Loucy (cell line): ENCODE measurements around the gene CPAMD8.

Source experiments
- H2AFZ ChIP-seq: fragments of 200-600 bp; sonication (generic); 2 replicates; pipeline ENCODE4 v1.6.0; 2016; ENCODE audit warnings: antibody characterized with exemption, mild to moderate bottlenecking, low read length, moderate library complexity
- H3F3A ChIP-seq: fragments of 200-600 bp; 2 replicates; pipeline ENCODE4 v1.6.0; 2016; ENCODE audit warnings: antibody characterized with exemption, low read depth, mild to moderate bottlenecking
- H3K27me3 ChIP-seq: fragments of 200-600 bp; sonication (generic); 2 replicates; pipeline ENCODE4 v1.6.1; 2014; ENCODE audit warnings: low read length, mild to moderate bottlenecking; ENCODE audit not compliant: insufficient read depth, poor library complexity, severe bottlenecking
- H3K36me3 ChIP-seq: fragments of 200-600 bp; sonication (generic); 2 replicates; pipeline ENCODE4 v1.6.1; 2016; ENCODE audit warnings: low read length; ENCODE audit not compliant: insufficient read depth
- H3K4me1 ChIP-seq: fragments of 200-600 bp; sonication (generic); 2 replicates; pipeline ENCODE4 v1.5.1; 2014; ENCODE audit warnings: low read length, mild to moderate bottlenecking; ENCODE audit not compliant: insufficient read depth, poor library complexity, severe bottlenecking
- H3K4me2 ChIP-seq: fragments of 200-600 bp; sonication (generic); 2 replicates; pipeline ENCODE4 v1.6.0; 2014; ENCODE audit warnings: antibody characterized with exemption, low read length, low read depth, mild to moderate bottlenecking; ENCODE audit not compliant: poor library complexity, severe bottlenecking
- H3K4me3 ChIP-seq: fragments of 200-600 bp; sonication (generic); 2 replicates; pipeline ENCODE4 v1.5.1; 2014; ENCODE audit warnings: low read length, mild to moderate bottlenecking, mixed read lengths; ENCODE audit not compliant: poor library complexity, severe bottlenecking
- H3K79me2 ChIP-seq: fragments of 200-600 bp; sonication (generic); 2 replicates; pipeline ENCODE4 v1.6.1; 2014; ENCODE audit warnings: low read length; ENCODE audit not compliant: insufficient read depth
- H3K9ac ChIP-seq: fragments of 200-600 bp; sonication (generic); 2 replicates; pipeline ENCODE4 v1.6.0; 2014; ENCODE audit warnings: mild to moderate bottlenecking, low read depth, low read length, moderate library complexity; ENCODE audit not compliant: poor library complexity, severe bottlenecking
- H3K9me2 ChIP-seq: fragments of 200-600 bp; sonication (generic); replicated peaks from 2 replicates; pipeline ENCODE4 v1.6.1; 2016; ENCODE audit warnings: low read depth, low read length, mixed read lengths
- H3K9me3 ChIP-seq: fragments of 200-600 bp; sonication (generic); 2 replicates; pipeline ENCODE4 v1.6.1; 2014; ENCODE audit warnings: mild to moderate bottlenecking, antibody characterized with exemption, low read length, low read depth; ENCODE audit not compliant: insufficient read depth
- H4K20me1 ChIP-seq: fragments of 200-600 bp; sonication (generic); 2 replicates; pipeline ENCODE4 v1.6.0; 2014; ENCODE audit warnings: antibody characterized with exemption, low read length, mild to moderate bottlenecking; ENCODE audit not compliant: insufficient read depth, poor library complexity, severe bottlenecking
- EZH2phosphoT487 ChIP-seq: fragments of 200-600 bp; IDR thresholded peaks from 2 replicates; pipeline ENCODE4 v1.6.1; 2018; ENCODE audit warnings: antibody characterized with exemption, mild to moderate bottlenecking, moderate library complexity, borderline replicate concordance
- TF ChIP-seq, protein P1 (sequence below): fragments of 200-600 bp; sonication (generic); conservative IDR thresholded peaks from 2 replicates; pipeline ENCODE4 v1.5.1; 2014; ENCODE audit warnings: mild to moderate bottlenecking, antibody characterized with exemption, low read length

Gene CPAMD8

DNA sequence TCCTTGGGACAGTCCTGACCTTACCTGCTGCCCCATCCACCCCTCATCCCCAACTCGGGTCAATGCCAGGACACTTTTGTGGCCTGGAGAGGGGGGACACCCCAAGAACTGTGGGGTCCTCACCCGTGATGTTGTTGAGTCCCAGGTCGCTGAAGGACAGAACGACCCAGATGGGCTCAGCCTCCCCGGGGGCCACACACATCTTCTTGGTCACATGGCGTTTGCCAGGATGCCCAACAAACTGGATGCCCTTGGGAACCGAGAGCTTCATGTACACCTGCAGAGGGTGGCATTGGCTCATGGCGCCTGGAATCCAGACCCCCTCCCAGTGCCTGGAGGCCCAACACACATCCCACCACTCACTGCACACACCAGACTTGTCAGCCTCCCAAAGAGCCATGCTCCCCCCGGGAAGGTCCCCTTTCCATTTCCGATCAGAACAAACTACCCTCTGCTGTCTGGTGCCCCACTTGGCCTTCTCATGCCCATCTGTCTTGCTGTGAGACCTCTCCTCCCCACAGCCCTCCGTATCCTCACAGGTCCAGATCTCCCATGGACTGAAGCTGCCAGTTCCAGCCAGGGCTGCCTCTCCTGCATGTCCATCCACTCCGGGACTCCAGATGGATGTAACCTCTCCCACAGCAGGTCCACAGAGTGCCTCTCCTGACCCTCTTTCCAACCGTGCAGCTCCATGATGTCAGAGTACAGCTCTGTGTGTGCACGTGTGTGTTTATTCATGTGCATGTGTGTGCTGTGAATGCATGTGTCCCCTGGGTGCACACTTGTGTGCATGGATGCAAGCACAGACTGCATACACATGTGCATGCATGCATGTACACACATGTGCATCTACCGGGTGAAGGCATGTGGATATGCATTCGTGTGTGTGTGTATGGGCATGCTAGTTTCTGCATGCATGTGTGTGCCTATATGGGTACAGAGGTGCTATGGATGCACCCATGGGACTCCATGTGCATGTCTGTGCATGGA, 79.4 kb downstream of the CPAMD8 start:
- no peaks in the 10 kb centered on the region for H4K20me1 ChIP-seq
- no peak overlapping the region for H3K9ac ChIP-seq
- H3K9me3 ChIP-seq: no peaks in the 10 kb centered on the region; the same call in 1 of the 2 replicates
- TF ChIP-seq EZH2phosphoT487: no peak
- TF ChIP-seq, protein P1, sequence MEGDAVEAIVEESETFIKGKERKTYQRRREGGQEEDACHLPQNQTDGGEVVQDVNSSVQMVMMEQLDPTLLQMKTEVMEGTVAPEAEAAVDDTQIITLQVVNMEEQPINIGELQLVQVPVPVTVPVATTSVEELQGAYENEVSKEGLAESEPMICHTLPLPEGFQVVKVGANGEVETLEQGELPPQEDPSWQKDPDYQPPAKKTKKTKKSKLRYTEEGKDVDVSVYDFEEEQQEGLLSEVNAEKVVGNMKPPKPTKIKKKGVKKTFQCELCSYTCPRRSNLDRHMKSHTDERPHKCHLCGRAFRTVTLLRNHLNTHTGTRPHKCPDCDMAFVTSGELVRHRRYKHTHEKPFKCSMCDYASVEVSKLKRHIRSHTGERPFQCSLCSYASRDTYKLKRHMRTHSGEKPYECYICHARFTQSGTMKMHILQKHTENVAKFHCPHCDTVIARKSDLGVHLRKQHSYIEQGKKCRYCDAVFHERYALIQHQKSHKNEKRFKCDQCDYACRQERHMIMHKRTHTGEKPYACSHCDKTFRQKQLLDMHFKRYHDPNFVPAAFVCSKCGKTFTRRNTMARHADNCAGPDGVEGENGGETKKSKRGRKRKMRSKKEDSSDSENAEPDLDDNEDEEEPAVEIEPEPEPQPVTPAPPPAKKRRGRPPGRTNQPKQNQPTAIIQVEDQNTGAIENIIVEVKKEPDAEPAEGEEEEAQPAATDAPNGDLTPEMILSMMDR: no peak
- no peak overlapping the region for H3K4me2 ChIP-seq
- no peak overlapping the region for H3K4me3 ChIP-seq
- H3K4me1 ChIP-seq: no peaks in the 10 kb centered on the region
- no peaks in the 10 kb centered on the region for H3K79me2 ChIP-seq
- H3F3A ChIP-seq: no peaks in the 10 kb centered on the region
- H3K9me2 ChIP-seq: no peaks in the 10 kb centered on the region
- H3K27me3 ChIP-seq: no peaks in the 10 kb centered on the region
- no peak overlapping the region for H2AFZ ChIP-seq
- no peaks in the 10 kb centered on the region for H3K36me3 ChIP-seq

DNA sequence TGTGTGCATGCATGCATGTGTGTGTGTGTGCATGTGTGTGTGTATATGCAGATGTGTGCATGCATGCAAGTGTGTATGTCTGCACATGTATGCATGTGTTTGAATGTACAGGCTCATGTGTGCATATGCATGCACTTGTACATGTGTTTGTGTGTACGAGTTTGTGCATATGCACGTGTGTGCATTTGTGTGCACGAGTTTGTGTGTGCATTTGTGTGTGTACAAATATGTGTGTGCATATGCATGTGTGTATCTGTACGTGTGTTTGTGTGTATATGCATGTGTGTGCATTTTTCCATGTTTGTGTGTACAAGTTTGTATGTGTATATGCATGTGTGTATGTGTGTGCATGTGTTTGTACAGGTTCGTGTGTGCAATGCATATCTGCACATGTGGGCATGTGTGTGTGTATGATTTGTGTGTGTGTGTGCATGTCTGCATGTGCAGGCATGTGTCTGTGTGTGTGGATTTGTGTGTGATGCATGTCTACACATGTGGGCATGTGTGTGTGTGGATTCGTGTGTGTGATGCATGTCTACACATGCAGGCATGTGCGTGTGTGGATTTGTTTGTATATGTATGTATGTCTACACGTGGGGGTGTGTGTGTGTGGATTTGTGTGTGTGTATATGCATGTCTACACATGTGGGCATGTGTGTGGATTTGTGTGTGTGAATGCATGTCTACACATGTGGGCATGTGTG, 80.7 kb downstream of the CPAMD8 start:
- Histone ChIP-seq H4K20me1 (no peaks in the 10 kb centered on the region), H3K79me2 (no peaks in the 10 kb centered on the region), H3K4me3 (no peak overlapping the region), H3K4me1 (no peaks in the 10 kb centered on the region), H3K36me3 (no peaks in the 10 kb centered on the region), H3F3A (no peaks in the 10 kb centered on the region), H3K9ac (no peak overlapping the region), H3K4me2 (no peak overlapping the region), H3K9me3 (no peaks in the 10 kb centered on the region; the same call in 1 of the 2 replicates), H3K27me3 (no peaks in the 10 kb centered on the region), H2AFZ (no peak overlapping the region), H3K9me2 (no peaks in the 10 kb centered on the region)
- TF ChIP-seq EZH2phosphoT487: no peak
- TF ChIP-seq, protein P1: no peak

DNA sequence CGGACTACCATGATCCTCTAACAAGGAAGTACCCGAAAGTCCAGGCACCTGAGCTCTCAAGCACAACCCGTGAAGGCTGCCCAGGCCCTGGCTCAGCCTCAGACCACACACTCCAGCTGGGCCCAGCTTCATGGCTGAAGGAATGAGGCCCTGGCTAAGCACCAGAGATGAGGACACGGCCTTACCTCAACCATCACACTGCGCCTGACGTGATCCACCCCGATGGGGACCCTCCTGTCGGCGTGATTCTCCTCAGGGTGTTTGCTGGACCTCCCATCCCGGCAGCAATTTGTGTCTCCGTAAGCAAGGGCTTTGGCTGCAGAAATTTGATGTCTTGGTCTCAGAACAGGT, 81.3 kb downstream of the CPAMD8 start:
- no peak overlapping the region for H3K9ac ChIP-seq
- H4K20me1 ChIP-seq: no peaks in the 10 kb centered on the region
- H3K36me3 ChIP-seq: no peaks in the 10 kb centered on the region
- no peaks in the 10 kb centered on the region for H3K4me1 ChIP-seq
- no peaks in the 10 kb centered on the region; the same call in 1 of the 2 replicates for H3K9me3 ChIP-seq
- H3K27me3 ChIP-seq: no peaks in the 10 kb centered on the region
- no peak overlapping the region for H2AFZ ChIP-seq
- no peaks in the 10 kb centered on the region for H3K9me2 ChIP-seq
- H3K4me2 ChIP-seq: no peak overlapping the region
- H3K79me2 ChIP-seq: no peaks in the 10 kb centered on the region
- H3F3A ChIP-seq: no peaks in the 10 kb centered on the region
- no peak for TF ChIP-seq EZH2phosphoT487
- H3K4me3 ChIP-seq: no peak overlapping the region
